Measurements from ENCODE around the gene TRIP13. TPM values are rescaled to one million over a fixed set of nuclear protein-coding genes. Genes with fewer than 3 reads are reported as not detected.
"Not testable (repeated sequence)": the region's sequence is repeated elsewhere in the genome, so short reads cannot be mapped to it uniquely, and the experiment has no call there.

Gene TRIP13
- total RNA-seq, 4 donors from 2014 or later, result 0.41 to 1.6 (median 0.50) TPM

GRCh38 chr5:914174-914573 is 21.5 kb downstream of the TRIP13 start:
- in situ Hi-C loops (cut with MboI; ENCODE audit: low sequenced_read_pairs in 4 of 4) (no loop called here), intact Hi-C loops (cut with DNase I; ENCODE audit: low total_unique reads) (no loop called here)
- Histone ChIP-seq H3K4me1 (no peaks in the 10 kb centered on the region), H3K27ac (no peak overlapping the region), H3K36me3 (no peaks in the 10 kb centered on the region), H3K4me3 (no peak overlapping the region), H3K27me3 (no peaks in the 10 kb centered on the region), H3K9me3 (no peaks in the 10 kb centered on the region)
- DNase-seq (no peak), ATAC-seq (no peak)
- no peak for TF ChIP-seq POLR2A (IDR thresholded peaks at IDR 0.05)
- no peak for TF ChIP-seq CTCF (IDR thresholded peaks at IDR 0.05 in 4 of 5, conservative IDR thresholded peaks at IDR 0.05 in 1 of 5)

- in situ Hi-C loops (cut with MboI; ENCODE audit: low sequenced_read_pairs in 4 of 4), result no loop called here
These were observed 21.9 kb downstream of the TRIP13 start for GRCh38 chr5:914612-915011.

GRCh38 chr5:915346-915745 is 22.7 kb downstream of the TRIP13 start:
- H3K36me3 ChIP-seq; H3K4me1 ChIP-seq; in situ Hi-C loops (cut with MboI; ENCODE audit: low sequenced_read_pairs in 4 of 4); H3K27ac ChIP-seq; ATAC-seq; intact Hi-C loops (cut with DNase I; ENCODE audit: low total_unique reads); H3K27me3 ChIP-seq; H3K4me3 ChIP-seq; H3K9me3 ChIP-seq; DNase-seq: not testable (repeated sequence)

More at GRCh38 chr5:914612-915011, 21.9 kb downstream of the TRIP13 start:
- H3K4me1 ChIP-seq, result no peaks in the 10 kb centered on the region
- H3K9me3 ChIP-seq, result no peaks in the 10 kb centered on the region
- no peak overlapping the region for H3K27ac ChIP-seq
- TF ChIP-seq CTCF (IDR thresholded peaks at IDR 0.05 in 4 of 5, conservative IDR thresholded peaks at IDR 0.05 in 1 of 5) (no peak), POLR2A (IDR thresholded peaks at IDR 0.05) (no peak)
- H3K4me3 ChIP-seq, result no peak overlapping the region
- intact Hi-C loops (cut with DNase I; ENCODE audit: low total_unique reads), result no loop called here
- ATAC-seq (no peak), DNase-seq (no peak)
- H3K36me3 ChIP-seq, result no peaks in the 10 kb centered on the region
- no peaks in the 10 kb centered on the region for H3K27me3 ChIP-seq

GRCh38 chr5:915946-916345 is 23.3 kb downstream of the TRIP13 start:
- DNase-seq (no peak), ATAC-seq (no peak)
- Histone ChIP-seq H3K4me3 (no peak overlapping the region), H3K4me1 (no peaks in the 10 kb centered on the region), H3K27me3 (no peaks in the 10 kb centered on the region), H3K36me3 (no peaks in the 10 kb centered on the region), H3K27ac (no peak overlapping the region), H3K9me3 (no peaks in the 10 kb centered on the region)
- TF ChIP-seq POLR2A (IDR thresholded peaks at IDR 0.05) (no peak), CTCF (IDR thresholded peaks at IDR 0.05 in 4 of 5, conservative IDR thresholded peaks at IDR 0.05 in 1 of 5) (no peak)
- intact Hi-C loops (cut with DNase I; ENCODE audit: low total_unique reads), result no loop called here
- in situ Hi-C loops (cut with MboI; ENCODE audit: low sequenced_read_pairs in 4 of 4), result no loop called here

GRCh38 chr5:916441-917293 is 24.0 kb downstream of the TRIP13 start:
- TF ChIP-seq CTCF (IDR thresholded peaks at IDR 0.05 in 4 of 5, conservative IDR thresholded peaks at IDR 0.05 in 1 of 5), result no peak
- TF ChIP-seq POLR2A (IDR thresholded peaks at IDR 0.05), result no peak
- no peaks in the 10 kb centered on the region for H3K36me3 ChIP-seq
- DNase-seq (no peak), ATAC-seq (no peak)
- no peak overlapping the region for H3K27ac ChIP-seq
- H3K4me3 ChIP-seq, result no peak overlapping the region
- in situ Hi-C loops (cut with MboI; ENCODE audit: low sequenced_read_pairs in 4 of 4) (no loop called here), intact Hi-C loops (cut with DNase I; ENCODE audit: low total_unique reads) (no loop called here)
- H3K4me1 ChIP-seq, result no peaks in the 10 kb centered on the region
- no peaks in the 10 kb centered on the region for H3K27me3 ChIP-seq
- no peaks in the 10 kb centered on the region for H3K9me3 ChIP-seq

- DNase-seq; ATAC-seq; H3K36me3 ChIP-seq; H3K9me3 ChIP-seq; H3K27me3 ChIP-seq; H3K27ac ChIP-seq; H3K4me1 ChIP-seq; H3K4me3 ChIP-seq; in situ Hi-C loops (cut with MboI; ENCODE audit: low sequenced_read_pairs in 4 of 4); intact Hi-C loops (cut with DNase I; ENCODE audit: low total_unique reads): not testable (repeated sequence)
These were observed 26.0 kb downstream of the TRIP13 start for GRCh38 chr5:918717-919116.

All from gastrocnemius medialis (tissue), 4 donors.